Stomach (tissue), 4 donors: ENCODE results near the gene PLIN5.
A peak's percentile ranks its signal among the peaks of the same experiment; 100 is the strongest.

Experiments used
- POLR2A ChIP-seq, 4 donors: fragments of 450-650 bp; IDR thresholded peaks; one replicate each; pipeline ENCODE4 v1.6.1; 2016; ENCODE audit warnings: antibody characterized with exemption in 4 of 4, control low read depth in 2 of 4, mild to moderate bottlenecking in 1 of 4, moderate library complexity in 1 of 4
- POLR2AphosphoS5 ChIP-seq, 3 donors: sonication (generic); formaldehyde crosslinking; IDR thresholded peaks; one replicate each; pipeline ENCODE4 v1.6.1; 2016; ENCODE audit warnings: antibody characterized with exemption in 3 of 3
- TF ChIP-seq, protein P1 (sequence below), 7 experiments: fragments of 450-650 bp in 4 of 7; fragments of 200-600 bp in 3 of 7; sonication (generic) in 3 of 7; IDR thresholded peaks; one replicate each; pipeline ENCODE4 v1.5.1; 2016 to 2019; ENCODE audit warnings: antibody characterized with exemption in 7 of 7, control low read depth in 2 of 7, mild to moderate bottlenecking in 1 of 7

- TF ChIP-seq POLR2AphosphoS5 (IDR thresholded peaks at IDR 0.05), result peak in 1 of 3 donors; percentile 31
- TF ChIP-seq, protein P1, sequence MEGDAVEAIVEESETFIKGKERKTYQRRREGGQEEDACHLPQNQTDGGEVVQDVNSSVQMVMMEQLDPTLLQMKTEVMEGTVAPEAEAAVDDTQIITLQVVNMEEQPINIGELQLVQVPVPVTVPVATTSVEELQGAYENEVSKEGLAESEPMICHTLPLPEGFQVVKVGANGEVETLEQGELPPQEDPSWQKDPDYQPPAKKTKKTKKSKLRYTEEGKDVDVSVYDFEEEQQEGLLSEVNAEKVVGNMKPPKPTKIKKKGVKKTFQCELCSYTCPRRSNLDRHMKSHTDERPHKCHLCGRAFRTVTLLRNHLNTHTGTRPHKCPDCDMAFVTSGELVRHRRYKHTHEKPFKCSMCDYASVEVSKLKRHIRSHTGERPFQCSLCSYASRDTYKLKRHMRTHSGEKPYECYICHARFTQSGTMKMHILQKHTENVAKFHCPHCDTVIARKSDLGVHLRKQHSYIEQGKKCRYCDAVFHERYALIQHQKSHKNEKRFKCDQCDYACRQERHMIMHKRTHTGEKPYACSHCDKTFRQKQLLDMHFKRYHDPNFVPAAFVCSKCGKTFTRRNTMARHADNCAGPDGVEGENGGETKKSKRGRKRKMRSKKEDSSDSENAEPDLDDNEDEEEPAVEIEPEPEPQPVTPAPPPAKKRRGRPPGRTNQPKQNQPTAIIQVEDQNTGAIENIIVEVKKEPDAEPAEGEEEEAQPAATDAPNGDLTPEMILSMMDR (IDR thresholded peaks at IDR 0.05), result no peak
- no peak for TF ChIP-seq POLR2A (IDR thresholded peaks at IDR 0.05)
Observed at GRCh38 chr19:4519521-4520277, 15.3 kb downstream of the PLIN5 start.
